Panc1 (cell line): ENCODE data around the gene DNMT3A.

Source experiments
- POLR2AphosphoS5 ChIP-seq: IDR thresholded peaks from 2 replicates; pipeline ENCODE4 v1.6.1; 2012; ENCODE audit warnings: mild to moderate bottlenecking, low read depth, low read length, moderate library complexity
- SIN3A ChIP-seq: IDR thresholded peaks from 2 replicates; pipeline ENCODE4 v1.6.1; 2012; ENCODE audit warnings: low read depth, mild to moderate bottlenecking, low read length, moderate library complexity, borderline replicate concordance; ENCODE audit not compliant: insufficient read depth
- TF ChIP-seq, protein P1 (sequence below): fragments of 450-650 bp; IDR thresholded peaks from 2 replicates; pipeline ENCODE4 v1.5.1; 2017; ENCODE audit warnings: mild to moderate bottlenecking
- TF ChIP-seq, protein P2 (sequence below), 2 experiments: IDR thresholded peaks; 2 replicates each; pipeline ENCODE4 v1.6.1; 2011 to 2012; ENCODE audit warnings: low read depth in 2 of 2, control low read depth in 1 of 2, low read length in 1 of 2, mild to moderate bottlenecking in 1 of 2, moderate library complexity in 1 of 2; ENCODE audit not compliant: insufficient read depth in 1 of 2

DNA sequence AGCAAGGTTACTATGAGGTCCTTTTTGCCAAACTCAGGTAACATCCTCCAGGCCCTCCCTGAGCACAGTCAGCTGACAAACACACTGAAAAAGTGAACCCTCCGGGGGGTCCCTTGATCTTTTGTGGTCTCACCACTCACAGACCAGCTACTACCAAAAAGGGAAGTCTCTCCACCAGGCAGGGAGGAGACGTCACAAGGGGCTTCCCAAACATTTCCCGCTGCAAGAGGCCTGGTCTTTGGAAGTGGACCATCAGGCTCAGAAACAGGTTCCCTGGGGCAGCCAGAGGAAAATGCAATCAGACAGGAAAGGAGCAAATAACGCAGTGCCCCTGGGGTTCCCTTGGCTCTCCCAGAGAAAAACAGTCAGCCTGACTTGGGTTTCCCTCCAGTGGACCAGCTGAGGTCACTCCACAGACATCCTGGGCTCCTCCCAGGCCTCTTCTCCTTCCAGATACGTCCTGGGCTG lies 134.6 kb downstream of the DNMT3A start:
- TF ChIP-seq, protein P1, sequence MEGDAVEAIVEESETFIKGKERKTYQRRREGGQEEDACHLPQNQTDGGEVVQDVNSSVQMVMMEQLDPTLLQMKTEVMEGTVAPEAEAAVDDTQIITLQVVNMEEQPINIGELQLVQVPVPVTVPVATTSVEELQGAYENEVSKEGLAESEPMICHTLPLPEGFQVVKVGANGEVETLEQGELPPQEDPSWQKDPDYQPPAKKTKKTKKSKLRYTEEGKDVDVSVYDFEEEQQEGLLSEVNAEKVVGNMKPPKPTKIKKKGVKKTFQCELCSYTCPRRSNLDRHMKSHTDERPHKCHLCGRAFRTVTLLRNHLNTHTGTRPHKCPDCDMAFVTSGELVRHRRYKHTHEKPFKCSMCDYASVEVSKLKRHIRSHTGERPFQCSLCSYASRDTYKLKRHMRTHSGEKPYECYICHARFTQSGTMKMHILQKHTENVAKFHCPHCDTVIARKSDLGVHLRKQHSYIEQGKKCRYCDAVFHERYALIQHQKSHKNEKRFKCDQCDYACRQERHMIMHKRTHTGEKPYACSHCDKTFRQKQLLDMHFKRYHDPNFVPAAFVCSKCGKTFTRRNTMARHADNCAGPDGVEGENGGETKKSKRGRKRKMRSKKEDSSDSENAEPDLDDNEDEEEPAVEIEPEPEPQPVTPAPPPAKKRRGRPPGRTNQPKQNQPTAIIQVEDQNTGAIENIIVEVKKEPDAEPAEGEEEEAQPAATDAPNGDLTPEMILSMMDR, result no peak
- TF ChIP-seq, protein P2, sequence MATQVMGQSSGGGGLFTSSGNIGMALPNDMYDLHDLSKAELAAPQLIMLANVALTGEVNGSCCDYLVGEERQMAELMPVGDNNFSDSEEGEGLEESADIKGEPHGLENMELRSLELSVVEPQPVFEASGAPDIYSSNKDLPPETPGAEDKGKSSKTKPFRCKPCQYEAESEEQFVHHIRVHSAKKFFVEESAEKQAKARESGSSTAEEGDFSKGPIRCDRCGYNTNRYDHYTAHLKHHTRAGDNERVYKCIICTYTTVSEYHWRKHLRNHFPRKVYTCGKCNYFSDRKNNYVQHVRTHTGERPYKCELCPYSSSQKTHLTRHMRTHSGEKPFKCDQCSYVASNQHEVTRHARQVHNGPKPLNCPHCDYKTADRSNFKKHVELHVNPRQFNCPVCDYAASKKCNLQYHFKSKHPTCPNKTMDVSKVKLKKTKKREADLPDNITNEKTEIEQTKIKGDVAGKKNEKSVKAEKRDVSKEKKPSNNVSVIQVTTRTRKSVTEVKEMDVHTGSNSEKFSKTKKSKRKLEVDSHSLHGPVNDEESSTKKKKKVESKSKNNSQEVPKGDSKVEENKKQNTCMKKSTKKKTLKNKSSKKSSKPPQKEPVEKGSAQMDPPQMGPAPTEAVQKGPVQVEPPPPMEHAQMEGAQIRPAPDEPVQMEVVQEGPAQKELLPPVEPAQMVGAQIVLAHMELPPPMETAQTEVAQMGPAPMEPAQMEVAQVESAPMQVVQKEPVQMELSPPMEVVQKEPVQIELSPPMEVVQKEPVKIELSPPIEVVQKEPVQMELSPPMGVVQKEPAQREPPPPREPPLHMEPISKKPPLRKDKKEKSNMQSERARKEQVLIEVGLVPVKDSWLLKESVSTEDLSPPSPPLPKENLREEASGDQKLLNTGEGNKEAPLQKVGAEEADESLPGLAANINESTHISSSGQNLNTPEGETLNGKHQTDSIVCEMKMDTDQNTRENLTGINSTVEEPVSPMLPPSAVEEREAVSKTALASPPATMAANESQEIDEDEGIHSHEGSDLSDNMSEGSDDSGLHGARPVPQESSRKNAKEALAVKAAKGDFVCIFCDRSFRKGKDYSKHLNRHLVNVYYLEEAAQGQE (IDR thresholded peaks at IDR 0.05; ENCODE audit: insufficient read depth in 1 of 2, low read depth in 2 of 2, low read length in 1 of 2), result no peak
- TF ChIP-seq POLR2AphosphoS5, result no peak
- TF ChIP-seq SIN3A, result no peak
